NCI-H146 treated with DMSO at 0.1 percent for 48 hours (cell line): Measurements from ENCODE around the gene SSTR1.
"Not testable (repeated sequence)": the region's sequence is repeated elsewhere in the genome, so short reads cannot be mapped to it uniquely, and the experiment has no call there.

Source experiments
- DNase-seq: peaks from one replicate; lab custom pipeline; 2025; ENCODE audit not compliant: unreplicated experiment; lab: John Stamatoyannopoulos, UW

Gene SSTR1

GRCh38 chr14:38207736-38208617 is at the start of gene SSTR1:
Gene SSTR1, plus strand, starts transcription at chr14:38207904. Its CDS starts 1,486 bp downstream, at chr14:38209390.
- DNase-seq: no peak

DNA sequence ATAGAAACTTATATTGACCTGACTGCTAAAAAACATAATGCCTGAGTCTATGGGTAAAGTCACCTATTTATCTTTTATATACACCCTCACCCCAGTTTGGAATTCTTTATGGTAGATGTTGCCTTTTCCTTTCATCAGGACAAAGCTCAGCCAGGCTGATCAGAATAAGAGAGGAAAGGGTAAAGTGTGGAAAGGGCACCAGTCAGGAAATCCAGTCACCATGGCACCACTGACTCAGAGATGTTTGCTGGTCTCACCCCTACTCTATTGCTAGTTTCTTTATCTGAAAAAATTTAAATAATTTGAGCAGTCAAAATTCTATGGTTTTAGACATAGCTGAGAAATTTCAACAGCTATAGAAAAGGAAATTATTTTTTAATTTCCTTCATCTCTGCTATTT is 49.2 kb upstream of the SSTR1 start:
- DNase-seq: no peak

GRCh38 chr14:38168416-38168815 is 39.3 kb upstream of the SSTR1 start:
- DNase-seq: no peak

DNA sequence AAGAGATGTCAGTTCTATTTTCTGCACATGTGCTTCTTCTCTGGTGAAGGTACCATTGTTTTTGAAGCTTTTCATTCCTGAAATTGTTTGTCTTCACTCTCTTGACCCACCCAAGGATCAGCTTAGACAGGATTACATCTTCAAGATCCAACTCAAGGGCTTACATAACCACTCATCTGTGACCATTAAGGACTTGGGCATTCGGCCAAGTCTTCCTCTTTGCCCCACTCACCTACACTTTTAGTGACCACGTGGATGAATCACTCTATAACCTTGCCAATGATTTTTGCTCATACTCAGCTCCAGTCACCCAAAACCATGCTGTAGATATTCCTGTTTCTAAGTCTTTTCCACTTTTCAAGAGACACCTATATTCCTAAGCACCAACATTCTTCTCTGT is 36.5 kb upstream of the SSTR1 start:
- DNase-seq: no peak

DNA sequence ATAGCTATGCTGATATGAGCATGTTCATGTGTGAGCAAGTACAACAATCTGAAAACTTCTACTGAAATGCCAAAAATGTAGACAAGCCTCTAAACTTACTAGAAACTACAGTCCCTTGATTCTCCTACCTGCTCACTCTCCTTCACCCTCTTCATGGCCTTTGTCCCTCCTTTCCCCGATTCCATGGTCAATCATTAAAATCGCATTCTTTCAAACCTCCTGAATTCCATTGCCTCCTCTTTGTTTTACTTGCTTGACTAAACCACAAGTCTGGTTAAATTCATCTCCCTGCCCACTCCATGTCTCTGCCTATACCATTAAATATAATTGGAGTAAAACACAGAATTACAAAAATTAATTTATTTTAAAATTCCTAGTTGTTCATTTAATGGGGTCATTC is 33.0 kb upstream of the SSTR1 start:
- no peak for DNase-seq

DNA sequence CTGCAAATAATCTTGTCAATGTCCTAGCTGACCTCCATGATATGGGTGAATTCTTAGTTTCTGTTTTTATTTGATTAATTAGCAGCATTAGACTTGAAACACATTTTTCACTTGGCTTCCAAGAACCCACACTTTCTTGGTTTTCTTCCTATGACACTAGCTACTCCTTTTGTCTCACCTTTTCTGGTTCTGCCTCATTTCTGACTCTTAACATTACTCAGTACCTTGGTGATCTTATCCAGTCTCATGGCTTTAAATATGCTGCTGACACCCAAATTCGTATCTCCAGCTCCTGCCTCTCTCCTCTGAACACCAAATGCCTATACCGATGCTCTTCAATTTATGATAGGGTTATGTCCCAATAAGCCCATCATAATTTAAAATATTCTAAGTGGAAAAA is 32.0 kb upstream of the SSTR1 start:
- no peak for DNase-seq

DNA sequence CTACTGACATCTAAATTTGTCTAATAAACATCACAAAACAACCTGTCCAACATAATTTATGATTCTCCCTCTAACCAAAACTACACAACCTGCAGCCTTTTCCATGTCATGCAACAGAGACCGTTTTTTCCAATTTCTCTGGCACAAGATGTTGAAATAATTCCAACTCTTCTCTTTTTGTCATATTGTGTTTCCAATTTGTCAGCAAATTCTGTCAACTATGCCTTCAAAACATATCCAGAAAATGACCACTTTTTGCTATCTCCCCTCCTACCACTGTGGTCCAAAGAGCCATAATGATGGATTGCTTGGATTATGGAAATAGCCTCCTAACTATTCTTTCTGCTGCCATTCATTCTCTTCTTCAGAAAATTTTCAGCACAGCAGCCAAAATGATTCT is 31.3 kb upstream of the SSTR1 start:
- no peak for DNase-seq

- no peak for DNase-seq
Observed at GRCh38 chr14:38184132-38184531, 23.6 kb upstream of the SSTR1 start.

DNA sequence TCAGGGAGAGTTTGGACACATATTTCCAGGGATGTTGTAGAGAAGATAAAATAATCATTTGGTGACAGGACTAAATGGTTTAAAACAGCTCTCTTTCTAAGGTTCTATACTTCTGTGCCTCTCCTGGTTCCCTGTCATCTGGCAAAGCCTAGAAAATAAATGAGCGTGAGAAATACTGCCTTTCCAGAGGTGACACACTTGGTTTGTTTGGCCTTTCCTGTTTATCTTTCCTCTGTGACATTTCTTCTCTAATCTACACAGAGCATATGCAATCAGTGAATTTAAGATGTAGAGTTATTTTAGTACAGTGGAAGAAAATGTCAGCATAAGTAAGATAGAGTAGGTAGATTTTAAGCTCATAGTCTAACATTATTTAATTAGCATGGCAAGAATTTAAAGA is 22.0 kb upstream of the SSTR1 start:
- no peak for DNase-seq

DNA sequence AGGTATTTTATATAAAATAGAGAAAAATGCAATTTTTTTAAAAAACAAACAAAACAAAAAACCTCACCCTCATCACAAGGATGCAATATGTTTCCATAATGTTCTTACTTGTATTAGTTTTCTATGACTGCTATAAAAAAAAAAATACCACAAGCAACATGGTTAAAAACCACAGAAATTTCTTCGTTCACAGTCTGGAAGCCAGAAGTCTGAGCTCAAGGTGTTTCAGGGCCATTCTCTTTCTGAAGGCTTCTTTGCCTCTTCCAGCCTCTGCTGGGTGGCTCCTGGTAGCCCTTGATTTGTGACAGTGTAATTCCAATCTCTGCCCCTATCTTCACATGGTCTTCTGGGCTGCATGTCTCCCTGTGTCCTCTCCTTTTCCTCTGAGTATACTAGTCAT is 21.5 kb upstream of the SSTR1 start:
- DNase-seq: no peak

GRCh38 chr14:38187528-38187927 is 20.2 kb upstream of the SSTR1 start:
- no peak for DNase-seq

- no peak for DNase-seq
Observed at GRCh38 chr14:38189930-38190726, 17.6 kb upstream of the SSTR1 start.

GRCh38 chr14:38190846-38191245 is 16.9 kb upstream of the SSTR1 start:
- DNase-seq: not testable (repeated sequence)

DNA sequence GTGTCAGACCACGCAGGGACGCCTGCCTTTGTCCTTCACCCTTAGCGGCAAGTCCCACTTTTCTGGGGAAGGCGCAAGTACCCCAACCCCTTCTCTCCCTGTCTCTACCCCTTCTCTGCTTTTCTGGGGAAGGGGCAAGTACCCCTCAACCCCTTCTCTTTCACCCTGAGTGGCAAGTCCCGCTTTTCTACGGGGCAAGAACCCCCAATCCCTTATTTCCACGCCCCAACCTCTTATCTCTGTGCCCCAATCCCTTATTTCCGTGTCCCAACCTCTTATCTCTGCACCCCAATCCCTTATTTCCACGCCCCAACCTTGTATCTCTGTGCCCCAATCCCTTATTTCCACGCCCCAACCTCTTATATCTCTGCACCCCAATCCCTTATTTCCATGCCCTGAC is 16.2 kb upstream of the SSTR1 start:
- not testable (repeated sequence) for DNase-seq

GRCh38 chr14:38197001-38197783 is 10.5 kb upstream of the SSTR1 start:
- DNase-seq: no peak

GRCh38 chr14:38197784-38198335 is 9.8 kb upstream of the SSTR1 start:
- no peak for DNase-seq

DNA sequence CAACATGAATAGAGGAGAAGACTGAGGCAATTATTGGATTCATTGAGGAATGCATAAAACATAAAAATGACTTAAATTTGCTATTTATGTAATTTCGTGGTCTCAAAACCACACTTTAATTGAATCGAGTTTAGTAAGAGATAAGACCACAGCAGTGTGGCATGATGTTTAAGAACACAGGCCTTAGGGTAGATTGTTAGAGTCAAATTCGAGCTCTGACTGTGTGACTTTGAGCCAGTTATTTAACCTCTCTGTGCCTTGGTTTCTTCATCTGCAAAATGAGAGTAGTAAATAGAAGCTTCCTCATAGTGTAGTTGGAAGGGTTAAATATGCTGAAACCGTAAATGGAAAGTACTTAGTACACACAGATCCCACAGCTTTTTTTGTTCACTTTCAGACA is 9.3 kb upstream of the SSTR1 start:
- no peak for DNase-seq

- DNase-seq: no peak
Observed at GRCh38 chr14:38199076-38199475, 8.6 kb upstream of the SSTR1 start.

- no peak for DNase-seq
Observed at GRCh38 chr14:38199739-38200138, 8.0 kb upstream of the SSTR1 start.

GRCh38 chr14:38201137-38201828 is 6.4 kb upstream of the SSTR1 start:
- no peak for DNase-seq
